Fibroblast of villous mesenchyme (primary cell): Measurements from ENCODE around the gene VWA3B. TPM values are rescaled to one million over a fixed set of nuclear protein-coding genes. Genes with fewer than 3 reads are reported as not detected.

Experiments
- DNase-seq: peaks from one replicate; pipeline ENCODE4 v3.0.0-alpha.2; 2010; ENCODE audit warnings: low read depth
- H3K4me3 ChIP-seq: 2 replicates; pipeline ENCODE4 v1.5.1; 2011; ENCODE audit warnings: low read depth, mild to moderate bottlenecking, low read length
- CTCF ChIP-seq: IDR thresholded peaks from 2 replicates; pipeline ENCODE4 v1.5.1; 2012; ENCODE audit warnings: low read depth, mild to moderate bottlenecking, low read length; ENCODE audit not compliant: insufficient read depth
- total RNA-seq: library from RNA; depleted of rRNA; stranded (reverse); fragments of >200 nt; gene quantifications from 2 replicates; pipeline ENCODE4 v1.2.3, GENCODE V29; 2012

VWA3B gene
- total RNA-seq, 1 donor, result not detected

- TF ChIP-seq CTCF, result no peak
- no peak overlapping the region for H3K4me3 ChIP-seq
- DNase-seq, result no peak
These were observed 93.5 kb downstream of the VWA3B start for GRCh38 chr2:98180456-98180855.

GRCh38 chr2:98181346-98181745, 94.4 kb downstream of the VWA3B start:
- no peak for DNase-seq
- TF ChIP-seq CTCF, result no peak
- H3K4me3 ChIP-seq, result no peak overlapping the region

GRCh38 chr2:98185801-98186200, 98.8 kb downstream of the VWA3B start:
- no peak for TF ChIP-seq CTCF
- H3K4me3 ChIP-seq, result no peak overlapping the region
- no peak for DNase-seq

GRCh38 chr2:98187194-98187593, 100.2 kb downstream of the VWA3B start:
- no peak for DNase-seq
- no peak overlapping the region for H3K4me3 ChIP-seq
- TF ChIP-seq CTCF, result no peak

GRCh38 chr2:98188351-98189046, 101.5 kb downstream of the VWA3B start:
- peak; percentile 7 for TF ChIP-seq CTCF
- DNase-seq, result no peak
- no peak overlapping the region for H3K4me3 ChIP-seq

GRCh38 chr2:98191883-98192282, 104.9 kb downstream of the VWA3B start:
- H3K4me3 ChIP-seq, result no peak overlapping the region
- DNase-seq, result no peak
- no peak for TF ChIP-seq CTCF

- no peak for TF ChIP-seq CTCF
- no peak for DNase-seq
- no peak overlapping the region for H3K4me3 ChIP-seq
These were observed 114.6 kb downstream of the VWA3B start for GRCh38 chr2:98201576-98201975.
